ENCODE results near the gene DLGAP1.

Gene DLGAP1

DNA sequence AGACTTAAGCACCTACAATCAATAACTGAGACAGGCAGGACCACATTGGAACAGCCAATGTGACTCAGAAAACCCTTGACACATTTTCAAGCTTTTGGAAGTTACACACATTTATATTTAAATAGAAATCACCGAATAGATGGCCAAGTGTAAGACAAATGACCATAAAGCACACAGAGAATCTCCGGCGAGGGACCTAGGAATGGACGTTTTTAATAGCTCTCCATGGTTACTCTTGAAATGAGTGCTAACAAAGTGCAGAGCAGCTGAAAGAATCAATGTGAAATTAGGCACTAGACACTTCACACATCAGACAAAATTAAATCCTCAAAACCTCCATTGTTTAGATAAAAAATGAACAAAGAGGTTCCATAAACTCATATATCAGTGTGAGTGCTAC lies 376.9 kb downstream of the DLGAP1 start:
- H3K4me3 ChIP-seq (ENCODE audit: low read depth, low read length), result no peak overlapping the region
- DNase-seq (ENCODE audit: low read depth), result no peak
- TF ChIP-seq, protein P1, sequence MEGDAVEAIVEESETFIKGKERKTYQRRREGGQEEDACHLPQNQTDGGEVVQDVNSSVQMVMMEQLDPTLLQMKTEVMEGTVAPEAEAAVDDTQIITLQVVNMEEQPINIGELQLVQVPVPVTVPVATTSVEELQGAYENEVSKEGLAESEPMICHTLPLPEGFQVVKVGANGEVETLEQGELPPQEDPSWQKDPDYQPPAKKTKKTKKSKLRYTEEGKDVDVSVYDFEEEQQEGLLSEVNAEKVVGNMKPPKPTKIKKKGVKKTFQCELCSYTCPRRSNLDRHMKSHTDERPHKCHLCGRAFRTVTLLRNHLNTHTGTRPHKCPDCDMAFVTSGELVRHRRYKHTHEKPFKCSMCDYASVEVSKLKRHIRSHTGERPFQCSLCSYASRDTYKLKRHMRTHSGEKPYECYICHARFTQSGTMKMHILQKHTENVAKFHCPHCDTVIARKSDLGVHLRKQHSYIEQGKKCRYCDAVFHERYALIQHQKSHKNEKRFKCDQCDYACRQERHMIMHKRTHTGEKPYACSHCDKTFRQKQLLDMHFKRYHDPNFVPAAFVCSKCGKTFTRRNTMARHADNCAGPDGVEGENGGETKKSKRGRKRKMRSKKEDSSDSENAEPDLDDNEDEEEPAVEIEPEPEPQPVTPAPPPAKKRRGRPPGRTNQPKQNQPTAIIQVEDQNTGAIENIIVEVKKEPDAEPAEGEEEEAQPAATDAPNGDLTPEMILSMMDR (IDR thresholded peaks at IDR 0.05; ENCODE audit: low read depth, low read length), result no peak
- TF ChIP-seq, protein P2, sequence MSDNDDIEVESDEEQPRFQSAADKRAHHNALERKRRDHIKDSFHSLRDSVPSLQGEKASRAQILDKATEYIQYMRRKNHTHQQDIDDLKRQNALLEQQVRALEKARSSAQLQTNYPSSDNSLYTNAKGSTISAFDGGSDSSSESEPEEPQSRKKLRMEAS (IDR thresholded peaks at IDR 0.05; ENCODE audit: low read depth, low read length), result no peak
- no peak for TF ChIP-seq MYC (IDR thresholded peaks at IDR 0.05; ENCODE audit: low read depth, low read length)
- TF ChIP-seq POLR2A (IDR thresholded peaks at IDR 0.05; ENCODE audit: extremely low read depth, insufficient read length), result no peak

DNA sequence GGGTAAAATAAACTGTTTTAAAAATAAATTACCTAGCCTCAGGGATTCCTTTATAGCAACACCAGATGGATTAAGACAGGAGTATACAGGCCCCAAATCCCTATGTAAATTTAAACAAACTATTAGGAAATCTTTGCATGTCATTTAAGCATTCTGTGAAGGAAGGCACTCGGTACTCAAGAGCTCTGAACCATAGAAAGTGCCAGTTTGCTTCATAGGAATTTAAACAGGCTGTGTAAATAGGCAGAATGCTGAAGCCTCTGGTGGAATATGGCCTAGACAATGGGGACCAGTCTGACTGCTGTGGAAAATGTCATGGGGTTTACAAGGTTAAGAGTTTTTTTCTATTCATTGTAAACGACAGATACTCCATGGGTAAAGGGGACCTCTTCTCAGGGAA lies 377.4 kb downstream of the DLGAP1 start:
- H3K4me3 ChIP-seq (ENCODE audit: low read depth, low read length), result no peak overlapping the region
- no peak for TF ChIP-seq POLR2A (IDR thresholded peaks at IDR 0.05; ENCODE audit: extremely low read depth, insufficient read length)
- TF ChIP-seq, protein P1 (IDR thresholded peaks at IDR 0.05; ENCODE audit: low read depth, low read length), result no peak
- TF ChIP-seq, protein P2 (IDR thresholded peaks at IDR 0.05; ENCODE audit: low read depth, low read length), result no peak
- no peak for TF ChIP-seq MYC (IDR thresholded peaks at IDR 0.05; ENCODE audit: low read depth, low read length)
- DNase-seq (ENCODE audit: low read depth), result no peak

DNA sequence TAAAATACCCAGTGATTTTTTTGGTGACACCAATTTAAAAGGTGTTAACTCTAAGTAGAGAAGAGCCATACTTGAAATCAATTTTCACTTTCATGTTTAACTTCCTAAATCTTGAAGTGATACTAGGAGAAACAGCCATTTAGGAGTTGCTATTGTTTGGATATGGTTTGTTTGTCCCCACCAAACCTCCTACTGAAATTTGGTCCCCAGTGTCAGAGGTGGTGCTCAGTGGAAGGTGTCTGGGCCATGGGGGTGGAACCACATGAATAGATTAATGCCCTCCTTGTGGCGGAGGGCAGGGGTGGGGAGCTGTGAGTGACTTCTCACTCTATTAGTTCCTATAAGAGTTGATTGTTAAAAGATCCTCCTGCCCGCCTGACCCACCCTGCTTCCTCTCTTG lies 377.9 kb downstream of the DLGAP1 start:
- H3K4me3 ChIP-seq (ENCODE audit: low read depth, low read length), result no peak overlapping the region
- TF ChIP-seq, protein P1 (IDR thresholded peaks at IDR 0.05; ENCODE audit: low read depth, low read length), result no peak
- no peak for TF ChIP-seq POLR2A (IDR thresholded peaks at IDR 0.05; ENCODE audit: extremely low read depth, insufficient read length)
- TF ChIP-seq, protein P2 (IDR thresholded peaks at IDR 0.05; ENCODE audit: low read depth, low read length), result no peak
- no peak for TF ChIP-seq MYC (IDR thresholded peaks at IDR 0.05; ENCODE audit: low read depth, low read length)
- no peak for DNase-seq (ENCODE audit: low read depth)

DNA sequence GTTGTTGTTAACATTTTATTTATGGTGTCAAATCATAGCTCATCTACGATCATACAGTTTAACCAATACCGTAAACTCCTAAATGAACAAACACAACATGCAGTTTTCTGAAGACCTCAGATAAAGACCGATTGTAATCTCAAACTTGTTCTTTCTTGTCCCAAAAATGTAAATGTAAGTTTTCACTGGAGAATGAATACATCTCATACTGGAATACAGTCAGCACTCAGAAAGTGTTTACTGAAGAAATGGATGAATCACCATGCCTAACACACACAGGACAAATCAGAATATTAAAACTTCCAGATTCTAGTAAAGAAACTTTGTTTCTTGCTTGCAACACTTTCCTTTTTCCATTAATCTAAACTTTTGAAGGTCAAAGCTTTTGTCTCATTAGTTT lies 380.5 kb downstream of the DLGAP1 start:
- DNase-seq (ENCODE audit: low read depth), result no peak
- no peak overlapping the region for H3K4me3 ChIP-seq (ENCODE audit: low read depth, low read length)
- no peak for TF ChIP-seq MYC (IDR thresholded peaks at IDR 0.05; ENCODE audit: low read depth, low read length)
- TF ChIP-seq, protein P2 (IDR thresholded peaks at IDR 0.05; ENCODE audit: low read depth, low read length), result no peak
- TF ChIP-seq, protein P1 (IDR thresholded peaks at IDR 0.05; ENCODE audit: low read depth, low read length), result no peak
- no peak for TF ChIP-seq POLR2A (IDR thresholded peaks at IDR 0.05; ENCODE audit: extremely low read depth, insufficient read length)

DNA sequence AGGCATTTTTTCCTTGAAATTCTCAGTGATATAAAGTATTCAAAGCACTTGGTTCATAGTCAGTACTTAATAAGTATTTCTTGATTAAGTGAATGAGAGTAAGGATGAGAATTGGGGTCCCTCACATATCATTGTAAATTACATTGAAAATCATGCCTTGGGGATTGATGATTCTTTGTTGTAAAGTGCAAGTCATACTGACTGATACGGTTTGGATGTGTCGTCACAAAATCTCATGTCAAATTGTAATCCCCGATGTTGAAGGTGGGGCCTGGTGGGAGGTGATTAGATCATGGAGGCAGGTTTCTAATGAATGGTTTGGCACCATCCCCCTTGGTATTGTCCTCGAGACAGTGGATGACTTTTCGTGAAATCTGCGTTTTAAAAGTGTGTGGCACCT lies 385.9 kb downstream of the DLGAP1 start:
- no peak for DNase-seq (ENCODE audit: low read depth)
- TF ChIP-seq, protein P1 (IDR thresholded peaks at IDR 0.05; ENCODE audit: low read depth, low read length), result no peak
- TF ChIP-seq MYC (IDR thresholded peaks at IDR 0.05; ENCODE audit: low read depth, low read length) (no peak), POLR2A (IDR thresholded peaks at IDR 0.05; ENCODE audit: extremely low read depth, insufficient read length) (no peak)
- TF ChIP-seq, protein P2 (IDR thresholded peaks at IDR 0.05; ENCODE audit: low read depth, low read length), result no peak

More for the DNA sequence above, 385.9 kb downstream of the DLGAP1 start:
- no peak overlapping the region for H3K4me3 ChIP-seq (ENCODE audit: low read depth, low read length)

Measured in NB4 (cell line).